Stimulated activated memory B cell treated with anti-CD40 and anti-IgM and Interleukin-4, amounts not matched to agents 10 μg/mL and 1 μg/mL and 100 μg/mL, for 72 hours (primary cell): ENCODE data around the gene CACFD1.

Experiments
- ATAC-seq: fragments of 150-1000 bp; cut with Tn5 transposase; 2 replicates; pipeline ENCODE4 v1.10.0; 2021
- H3K27ac Mint-ChIP-seq: one replicate; pipeline ENCODE4 v1.8.0; 2022; ENCODE audit warnings: mild to moderate bottlenecking, mixed read lengths
- H3K27me3 Mint-ChIP-seq: one replicate; pipeline ENCODE4 v1.8.0; 2022; ENCODE audit warnings: mixed read lengths
- H3K36me3 Mint-ChIP-seq: one replicate; pipeline ENCODE4 v1.8.0; 2022; ENCODE audit warnings: mixed read lengths
- H3K4me1 Mint-ChIP-seq: one replicate; pipeline ENCODE4 v1.8.0; 2022; ENCODE audit warnings: mixed read lengths
- H3K4me3 Mint-ChIP-seq: one replicate; pipeline ENCODE4 v1.8.0; 2022; ENCODE audit warnings: mild to moderate bottlenecking, moderate library complexity, mixed read lengths
- H3K9me3 Mint-ChIP-seq: one replicate; pipeline ENCODE4 v1.8.0; 2022; ENCODE audit warnings: mixed read lengths

The CACFD1 gene

DNA sequence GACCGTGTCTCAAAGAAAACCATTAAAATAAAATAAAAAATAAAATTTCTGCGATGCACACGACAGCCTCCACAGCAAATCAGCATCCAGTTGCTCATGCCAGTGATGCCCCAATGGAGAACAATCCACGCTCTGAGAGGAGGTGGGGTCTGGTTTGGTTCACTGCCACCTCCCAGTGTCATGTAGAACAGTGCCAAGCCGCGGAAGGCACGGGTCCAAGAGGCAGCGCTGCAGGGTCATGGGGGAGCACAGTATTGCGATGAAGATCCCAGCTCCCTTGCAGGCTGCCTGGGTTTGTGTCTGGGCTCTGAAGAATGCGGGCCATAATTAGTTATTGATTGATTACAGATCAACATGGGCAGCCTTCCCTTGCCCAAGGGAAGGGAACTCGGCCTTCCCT is 6.1 kb upstream of the CACFD1 start:
- no peaks in the 10 kb centered on the region for H3K36me3 Mint-ChIP-seq
- ATAC-seq, result no peak
- H3K4me1 Mint-ChIP-seq, result peaks cover 6% of the 10 kb centered on the region
- H3K27me3 Mint-ChIP-seq, result peaks cover 27% of the 10 kb centered on the region
- H3K4me3 Mint-ChIP-seq, result no peak overlapping the region
- H3K9me3 Mint-ChIP-seq, result no peaks in the 10 kb centered on the region
- H3K27ac Mint-ChIP-seq, result no peak overlapping the region

GRCh38 chr9:133454325-133454724 is 5.5 kb upstream of the CACFD1 start:
- H3K9me3 Mint-ChIP-seq, result no peaks in the 10 kb centered on the region
- no peaks in the 10 kb centered on the region for H3K36me3 Mint-ChIP-seq
- H3K27ac Mint-ChIP-seq, result no peak overlapping the region
- peaks cover 6% of the 10 kb centered on the region for H3K4me1 Mint-ChIP-seq
- peaks cover 27% of the 10 kb centered on the region for H3K27me3 Mint-ChIP-seq
- no peak overlapping the region for H3K4me3 Mint-ChIP-seq
- ATAC-seq, result no peak

- Mint-ChIP-seq H3K27me3 (peaks cover 27% of the 10 kb centered on the region), H3K4me1 (peaks cover 6% of the 10 kb centered on the region), H3K36me3 (no peaks in the 10 kb centered on the region), H3K4me3 (no peak overlapping the region), H3K9me3 (no peaks in the 10 kb centered on the region), H3K27ac (no peak overlapping the region)
- no peak for ATAC-seq
Observed at GRCh38 chr9:133454943-133455673, 4.7 kb upstream of the CACFD1 start.

GRCh38 chr9:133455936-133456335 is 3.8 kb upstream of the CACFD1 start:
- no peak overlapping the region for H3K4me3 Mint-ChIP-seq
- peaks cover 12% of the 10 kb centered on the region for H3K4me1 Mint-ChIP-seq
- no peaks in the 10 kb centered on the region for H3K36me3 Mint-ChIP-seq
- no peak for ATAC-seq
- H3K27me3 Mint-ChIP-seq, result peaks cover 27% of the 10 kb centered on the region
- H3K9me3 Mint-ChIP-seq, result no peaks in the 10 kb centered on the region
- H3K27ac Mint-ChIP-seq, result no peak overlapping the region

GRCh38 chr9:133456409-133456808 is 3.4 kb upstream of the CACFD1 start:
- H3K27ac Mint-ChIP-seq, result no peak overlapping the region
- no peak overlapping the region for H3K4me3 Mint-ChIP-seq
- no peaks in the 10 kb centered on the region for H3K36me3 Mint-ChIP-seq
- peaks cover 27% of the 10 kb centered on the region for H3K27me3 Mint-ChIP-seq
- no peak for ATAC-seq
- peaks cover 16% of the 10 kb centered on the region for H3K4me1 Mint-ChIP-seq
- H3K9me3 Mint-ChIP-seq, result no peaks in the 10 kb centered on the region

- no peak overlapping the region for H3K4me3 Mint-ChIP-seq
- no peaks in the 10 kb centered on the region for H3K9me3 Mint-ChIP-seq
- H3K27ac Mint-ChIP-seq, result no peak overlapping the region
- no peak for ATAC-seq
- H3K4me1 Mint-ChIP-seq, result peaks cover 19% of the 10 kb centered on the region
- H3K36me3 Mint-ChIP-seq, result no peaks in the 10 kb centered on the region
- H3K27me3 Mint-ChIP-seq, result peaks cover 27% of the 10 kb centered on the region
Observed at GRCh38 chr9:133457233-133457632, 2.5 kb upstream of the CACFD1 start.

DNA sequence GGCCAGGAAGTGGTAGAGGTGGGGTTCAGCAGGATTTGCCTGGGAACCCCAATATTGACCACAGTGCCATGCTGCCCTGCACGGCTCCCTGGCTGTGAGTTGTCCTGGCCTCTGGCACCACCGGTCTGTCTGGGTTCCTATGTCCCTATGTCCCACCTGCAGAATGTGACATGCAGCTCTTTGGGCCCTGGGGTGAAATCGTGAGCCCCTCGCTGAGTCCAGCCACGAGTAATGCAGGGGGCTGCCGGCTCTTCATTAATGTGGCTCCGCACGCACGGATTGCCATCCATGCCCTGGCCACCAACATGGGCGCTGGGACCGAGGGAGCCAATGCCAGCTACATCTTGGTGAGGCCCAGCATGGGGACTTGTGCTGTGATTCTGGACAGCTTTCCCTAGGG is 2.0 kb upstream of the CACFD1 start:
- H3K36me3 Mint-ChIP-seq, result no peaks in the 10 kb centered on the region
- no peaks in the 10 kb centered on the region for H3K9me3 Mint-ChIP-seq
- H3K27ac Mint-ChIP-seq, result no peak overlapping the region
- ATAC-seq, result no peak
- H3K27me3 Mint-ChIP-seq, result peaks cover 27% of the 10 kb centered on the region
- no peak overlapping the region for H3K4me3 Mint-ChIP-seq
- H3K4me1 Mint-ChIP-seq, result peaks cover 22% of the 10 kb centered on the region

GRCh38 chr9:133458643-133459312 is 1.0 kb upstream of the CACFD1 start:
- Mint-ChIP-seq H3K27me3 (peaks cover 27% of the 10 kb centered on the region), H3K4me3 (peak overlapping the region; percentile 94), H3K4me1 (peaks cover 33% of the 10 kb centered on the region), H3K27ac (peak overlapping the region; percentile 97), H3K36me3 (peaks cover 3% of the 10 kb centered on the region), H3K9me3 (no peaks in the 10 kb centered on the region)
- ATAC-seq, result no peak

GRCh38 chr9:133460405-133461175 is 812 bp downstream of the CACFD1 start:
- Mint-ChIP-seq H3K4me1 (peaks cover 43% of the 10 kb centered on the region), H3K4me3 (peak overlapping the region; percentile 80), H3K27ac (peak overlapping the region; percentile 97), H3K27me3 (peaks cover 10% of the 10 kb centered on the region), H3K36me3 (peaks cover 9% of the 10 kb centered on the region), H3K9me3 (no peaks in the 10 kb centered on the region)
- ATAC-seq, result peak; percentile 65

GRCh38 chr9:133461975-133462374 is 2.2 kb downstream of the CACFD1 start:
- peaks cover 43% of the 10 kb centered on the region for H3K4me1 Mint-ChIP-seq
- H3K27me3 Mint-ChIP-seq, result no peaks in the 10 kb centered on the region
- H3K27ac Mint-ChIP-seq, result peak overlapping the region; percentile 97
- peaks cover 9% of the 10 kb centered on the region for H3K36me3 Mint-ChIP-seq
- no peak for ATAC-seq
- no peaks in the 10 kb centered on the region for H3K9me3 Mint-ChIP-seq
- no peak overlapping the region for H3K4me3 Mint-ChIP-seq

GRCh38 chr9:133463234-133463863 is 3.6 kb downstream of the CACFD1 start:
- no peak overlapping the region for H3K4me3 Mint-ChIP-seq

DNA sequence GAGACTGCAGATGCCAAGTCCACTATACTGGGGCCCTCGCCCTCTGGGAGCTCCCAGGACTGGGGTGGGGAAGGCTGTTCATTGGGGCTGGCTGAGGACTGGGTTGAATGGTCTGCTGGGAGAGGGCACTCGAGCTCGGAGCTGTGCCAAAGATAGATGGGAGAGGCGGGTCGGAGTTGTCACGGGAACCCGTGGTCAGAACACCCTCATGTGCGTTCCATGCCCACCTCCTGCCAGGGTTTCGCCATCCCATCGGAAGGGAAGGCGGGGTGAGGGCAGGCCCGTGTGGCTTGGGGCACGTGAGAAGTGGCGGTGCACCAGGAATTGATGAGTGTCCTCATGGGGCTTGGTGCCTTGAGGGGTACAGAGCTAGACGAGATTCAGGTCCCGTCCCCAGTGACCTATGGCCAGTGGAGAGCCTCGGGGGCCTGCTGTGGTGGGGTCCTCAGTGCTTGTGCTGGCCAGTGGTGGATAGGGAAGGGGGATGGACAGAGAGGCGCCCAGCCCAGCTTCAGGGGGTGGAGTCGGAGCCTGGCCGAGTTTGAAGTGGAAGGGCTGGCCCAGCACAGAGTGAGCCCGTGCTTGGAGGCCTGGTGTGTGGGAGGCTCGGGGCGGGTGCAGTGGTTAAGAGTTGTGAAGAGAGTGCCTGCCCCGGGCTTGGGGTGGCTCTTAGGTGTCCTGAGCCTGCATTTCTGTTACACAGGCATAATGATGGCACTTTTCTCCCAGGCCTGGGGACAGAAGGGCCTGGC is 4.3 kb downstream of the CACFD1 start:
- Mint-ChIP-seq H3K36me3 (peaks cover 9% of the 10 kb centered on the region), H3K4me3 (no peak overlapping the region), H3K27ac (peak overlapping the region; percentile 81), H3K4me1 (peaks cover 43% of the 10 kb centered on the region), H3K9me3 (no peaks in the 10 kb centered on the region), H3K27me3 (no peaks in the 10 kb centered on the region)
- ATAC-seq, result no peak

More at GRCh38 chr9:133463234-133463863, 3.6 kb downstream of the CACFD1 start:
- H3K9me3 Mint-ChIP-seq, result no peaks in the 10 kb centered on the region
- no peaks in the 10 kb centered on the region for H3K27me3 Mint-ChIP-seq
- no peak for ATAC-seq
- peak overlapping the region; percentile 81 for H3K27ac Mint-ChIP-seq
- H3K4me1 Mint-ChIP-seq, result peaks cover 43% of the 10 kb centered on the region
- peaks cover 9% of the 10 kb centered on the region for H3K36me3 Mint-ChIP-seq

- peaks cover 46% of the 10 kb centered on the region for H3K4me1 Mint-ChIP-seq
- H3K9me3 Mint-ChIP-seq, result no peaks in the 10 kb centered on the region
- peak overlapping the region; percentile 81 for H3K27ac Mint-ChIP-seq
- no peaks in the 10 kb centered on the region for H3K27me3 Mint-ChIP-seq
- no peak for ATAC-seq
- no peak overlapping the region for H3K4me3 Mint-ChIP-seq
- H3K36me3 Mint-ChIP-seq, result peaks cover 9% of the 10 kb centered on the region
Observed at GRCh38 chr9:133464638-133465037, 4.9 kb downstream of the CACFD1 start.

DNA sequence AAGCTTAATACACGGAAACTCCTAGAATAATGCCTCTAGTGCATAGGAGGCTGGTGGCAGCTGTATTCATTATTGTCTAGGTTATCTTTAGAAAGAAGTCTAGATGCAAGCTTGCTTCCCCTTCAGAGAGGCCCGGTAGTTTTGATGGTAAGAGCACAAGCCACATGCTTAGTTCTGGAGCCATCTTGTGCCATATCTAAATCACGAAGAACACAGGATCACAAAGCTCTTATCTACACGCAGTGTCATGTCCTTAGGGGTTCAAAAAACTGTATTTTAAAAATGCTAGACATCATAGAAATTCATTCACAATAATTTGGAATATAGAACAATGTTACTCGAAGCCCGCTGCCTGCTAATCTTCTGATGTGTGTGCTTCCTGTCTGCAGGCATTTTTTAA is 6.2 kb downstream of the CACFD1 start:
- H3K27ac Mint-ChIP-seq, result no peak overlapping the region
- no peak for ATAC-seq
- no peaks in the 10 kb centered on the region for H3K9me3 Mint-ChIP-seq
- peaks cover 16% of the 10 kb centered on the region for H3K36me3 Mint-ChIP-seq
- no peaks in the 10 kb centered on the region for H3K27me3 Mint-ChIP-seq
- no peak overlapping the region for H3K4me3 Mint-ChIP-seq
- H3K4me1 Mint-ChIP-seq, result peaks cover 52% of the 10 kb centered on the region
